Activated T-helper 17 cell treated with anti-CD3 and anti-CD28 coated beads, Interleukin-2, amount 50 U/mL, for 72 hours (primary cell): ENCODE results near the gene TUBB. TPM values are rescaled to one million over a fixed set of nuclear protein-coding genes. Genes with fewer than 3 reads are reported as not detected.
"Not testable (repeated sequence)": the region's sequence is repeated elsewhere in the genome, so short reads cannot be mapped to it uniquely, and the experiment has no call there.

Experiments used
- ATAC-seq: fragments of 150-1000 bp; cut with Tn5 transposase; replicated peaks from 2 replicates; pipeline ENCODE4 v1.10.0; 2021; ENCODE audit warnings: mild to moderate bottlenecking, moderate library complexity
- H3K27ac Mint-ChIP-seq: one replicate; pipeline ENCODE4 v1.8.0; 2022; ENCODE audit warnings: mixed read lengths
- H3K27me3 Mint-ChIP-seq: one replicate; pipeline ENCODE4 v1.8.0; 2022; ENCODE audit warnings: mixed read lengths
- H3K36me3 Mint-ChIP-seq: one replicate; pipeline ENCODE4 v1.8.0; 2022; ENCODE audit warnings: low read depth, mild to moderate bottlenecking, mixed read lengths
- H3K4me1 Mint-ChIP-seq: one replicate; pipeline ENCODE4 v1.8.0; 2022; ENCODE audit warnings: mixed read lengths
- H3K4me3 Mint-ChIP-seq: one replicate; pipeline ENCODE4 v1.8.0; 2022; ENCODE audit warnings: mild to moderate bottlenecking, mixed read lengths
- H3K9me3 Mint-ChIP-seq: one replicate; pipeline ENCODE4 v1.8.0; 2022; ENCODE audit warnings: mixed read lengths
- total RNA-seq, 2 donors: library from RNA; stranded (reverse); gene quantifications; one replicate each; pipeline ENCODE4 v1.2.3, GENCODE V29; 2022

The TUBB gene
- total RNA-seq, 2 donors from 2014 or later: 1,139 to 1,437 TPM

- no peak overlapping the region for H3K4me3 Mint-ChIP-seq
- no peaks in the 10 kb centered on the region for H3K27me3 Mint-ChIP-seq
- H3K27ac Mint-ChIP-seq: peak overlapping the region; percentile 12
- no peak for ATAC-seq
- peaks cover 35% of the 10 kb centered on the region for H3K4me1 Mint-ChIP-seq
- peaks cover 13% of the 10 kb centered on the region for H3K36me3 Mint-ChIP-seq
- H3K9me3 Mint-ChIP-seq: no peaks in the 10 kb centered on the region
Measured at GRCh38 chr6:30748851-30749540, 28.8 kb downstream of the TUBB start.

GRCh38 chr6:30749554-30750378, 29.6 kb downstream of the TUBB start:
- peak; percentile 37 for ATAC-seq
- Mint-ChIP-seq H3K4me1 (peaks cover 35% of the 10 kb centered on the region), H3K9me3 (no peaks in the 10 kb centered on the region), H3K27ac (peak overlapping the region; percentile 12), H3K36me3 (peaks cover 5% of the 10 kb centered on the region), H3K27me3 (no peaks in the 10 kb centered on the region), H3K4me3 (no peak overlapping the region)

GRCh38 chr6:30750379-30750668, 30.2 kb downstream of the TUBB start:
- peaks cover 31% of the 10 kb centered on the region for H3K4me1 Mint-ChIP-seq
- no peaks in the 10 kb centered on the region for H3K27me3 Mint-ChIP-seq
- H3K4me3 Mint-ChIP-seq: no peak overlapping the region

GRCh38 chr6:30752157-30752927, 32.2 kb downstream of the TUBB start:
- Mint-ChIP-seq H3K27ac (no peak overlapping the region), H3K4me3 (no peak overlapping the region), H3K9me3 (no peaks in the 10 kb centered on the region), H3K4me1 (peaks cover 28% of the 10 kb centered on the region), H3K36me3 (no peaks in the 10 kb centered on the region), H3K27me3 (no peaks in the 10 kb centered on the region)
- ATAC-seq: peak; percentile 51

More at GRCh38 chr6:30750379-30750668, 30.2 kb downstream of the TUBB start:
- no peak for ATAC-seq
- no peak overlapping the region for H3K27ac Mint-ChIP-seq
- no peaks in the 10 kb centered on the region for H3K9me3 Mint-ChIP-seq
- no peaks in the 10 kb centered on the region for H3K36me3 Mint-ChIP-seq

- no peaks in the 10 kb centered on the region for H3K9me3 Mint-ChIP-seq
- no peak overlapping the region for H3K27ac Mint-ChIP-seq
- peak; percentile 44 for ATAC-seq
- no peaks in the 10 kb centered on the region for H3K27me3 Mint-ChIP-seq
- peaks cover 22% of the 10 kb centered on the region for H3K4me1 Mint-ChIP-seq
- no peak overlapping the region for H3K4me3 Mint-ChIP-seq
- no peaks in the 10 kb centered on the region for H3K36me3 Mint-ChIP-seq
Measured at GRCh38 chr6:30754631-30755030, 34.5 kb downstream of the TUBB start.

- ATAC-seq, H3K4me3 Mint-ChIP-seq: not testable (repeated sequence)
Measured at GRCh38 chr6:30756405-30757003, 36.4 kb downstream of the TUBB start.

GRCh38 chr6:30757261-30757904, 37.2 kb downstream of the TUBB start:
- H3K36me3 Mint-ChIP-seq: no peaks in the 10 kb centered on the region
- no peaks in the 10 kb centered on the region for H3K9me3 Mint-ChIP-seq
- H3K4me3 Mint-ChIP-seq: no peak overlapping the region
- H3K27me3 Mint-ChIP-seq: no peaks in the 10 kb centered on the region
- no peak for ATAC-seq
- no peak overlapping the region for H3K27ac Mint-ChIP-seq
- H3K4me1 Mint-ChIP-seq: peaks cover 21% of the 10 kb centered on the region

More at GRCh38 chr6:30756405-30757003, 36.4 kb downstream of the TUBB start:
- H3K27ac Mint-ChIP-seq, H3K27me3 Mint-ChIP-seq, H3K36me3 Mint-ChIP-seq, H3K9me3 Mint-ChIP-seq: not testable (repeated sequence)
- peaks cover 20% of the 10 kb centered on the region for H3K4me1 Mint-ChIP-seq

- Mint-ChIP-seq H3K36me3 (no peaks in the 10 kb centered on the region), H3K9me3 (no peaks in the 10 kb centered on the region), H3K4me1 (peaks cover 31% of the 10 kb centered on the region), H3K27ac (no peak overlapping the region), H3K27me3 (no peaks in the 10 kb centered on the region), H3K4me3 (no peak overlapping the region)
- no peak for ATAC-seq
Measured at GRCh38 chr6:30759575-30760239, 39.6 kb downstream of the TUBB start.

- Mint-ChIP-seq H3K36me3 (no peaks in the 10 kb centered on the region), H3K4me3 (no peak overlapping the region), H3K9me3 (no peaks in the 10 kb centered on the region), H3K27me3 (no peaks in the 10 kb centered on the region), H3K4me1 (peaks cover 31% of the 10 kb centered on the region), H3K27ac (peak overlapping the region; percentile 70)
- no peak for ATAC-seq
Measured at GRCh38 chr6:30760549-30760948, 40.4 kb downstream of the TUBB start.

- no peaks in the 10 kb centered on the region for H3K36me3 Mint-ChIP-seq
- no peaks in the 10 kb centered on the region for H3K27me3 Mint-ChIP-seq
- H3K4me3 Mint-ChIP-seq: peak overlapping the region; percentile 36
- ATAC-seq: peak; percentile 92
- H3K27ac Mint-ChIP-seq: peak overlapping the region; percentile 70
- peaks cover 39% of the 10 kb centered on the region for H3K4me1 Mint-ChIP-seq
- H3K9me3 Mint-ChIP-seq: no peaks in the 10 kb centered on the region
Measured at GRCh38 chr6:30761791-30762429, 41.8 kb downstream of the TUBB start.

GRCh38 chr6:30763155-30763617, 43.0 kb downstream of the TUBB start:
- no peaks in the 10 kb centered on the region for H3K27me3 Mint-ChIP-seq
- H3K27ac Mint-ChIP-seq: peak overlapping the region; percentile 74
- H3K36me3 Mint-ChIP-seq: no peaks in the 10 kb centered on the region
- no peak for ATAC-seq
- H3K4me3 Mint-ChIP-seq: peak overlapping the region; percentile 43
- H3K9me3 Mint-ChIP-seq: peaks cover 3% of the 10 kb centered on the region
- H3K4me1 Mint-ChIP-seq: peaks cover 43% of the 10 kb centered on the region

- Mint-ChIP-seq H3K4me1 (peaks cover 46% of the 10 kb centered on the region), H3K27ac (peak overlapping the region; percentile 74), H3K27me3 (no peaks in the 10 kb centered on the region), H3K36me3 (peaks cover 4% of the 10 kb centered on the region), H3K9me3 (peaks cover 3% of the 10 kb centered on the region), H3K4me3 (peak overlapping the region; percentile 43)
- ATAC-seq: no peak
Measured at GRCh38 chr6:30763618-30764489, 43.7 kb downstream of the TUBB start.
